OCI-LY7 (cell line): ENCODE results near the gene CASP10. TPM values are rescaled to one million over a fixed set of nuclear protein-coding genes. Genes with fewer than 3 reads are reported as not detected.

ENCODE experiments used
- BruUV-seq: library from RNA; stranded (reverse); fragments of 400-500 nt; replicated peaks from 2 replicates; lab custom pipeline; 2021; lab: Mats Ljungman, UMichigan
- CTCF ChIA-PET: fragments of 300-600 bp; sonication (Branson Sonifier 250); formaldehyde crosslinking; loops from one replicate; lab custom pipeline; 2022; ENCODE audit warnings: antibody characterized with exemption; ENCODE audit not compliant: unreplicated experiment; lab: Charles Lee
- POLR2A ChIA-PET: fragments of 300-600 bp; sonication (Branson Sonifier 250); formaldehyde crosslinking; loops from one replicate; lab custom pipeline; 2022; ENCODE audit warnings: antibody characterized with exemption; lab: Charles Lee
- DNase-seq: peaks from one replicate; pipeline ENCODE4 v3.0.0-alpha.2; 2015; ENCODE audit warnings: low spot score
- H2AFZ ChIP-seq: fragments of 200-600 bp; sonication (generic), shearing (Covaris generic); 2 replicates; pipeline ENCODE4 v1.6.1; 2014; ENCODE audit warnings: mild to moderate bottlenecking, antibody characterized with exemption, low read length, moderate library complexity
- H3K27ac ChIP-seq: fragments of 200-600 bp; sonication (generic); 2 replicates; pipeline ENCODE4 v1.5.1; 2014; ENCODE audit warnings: mixed run types, low read depth, mild to moderate bottlenecking, moderate library complexity, low read length, inconsistent platforms; ENCODE audit not compliant: poor library complexity, severe bottlenecking
- H3K36me3 ChIP-seq: fragments of 200-600 bp; sonication (generic); 2 replicates; pipeline ENCODE4 v1.6.1; 2014; ENCODE audit warnings: mild to moderate bottlenecking, antibody characterized with exemption, low read length, moderate library complexity, mixed read lengths; ENCODE audit not compliant: insufficient read depth
- H3K4me1 ChIP-seq: fragments of 200-600 bp; sonication (generic); 2 replicates; pipeline ENCODE4 v1.5.1; 2014; ENCODE audit warnings: mild to moderate bottlenecking, low read length; ENCODE audit not compliant: insufficient read depth, poor library complexity, severe bottlenecking
- H3K4me2 ChIP-seq: fragments of 200-600 bp; sonication (generic); 2 replicates; pipeline ENCODE4 v1.6.1; 2014; ENCODE audit warnings: mild to moderate bottlenecking, low read length
- H3K4me3 ChIP-seq: fragments of 200-600 bp; sonication (generic); 2 replicates; pipeline ENCODE4 v1.5.1; 2014; ENCODE audit warnings: mild to moderate bottlenecking, low read depth, low read length; ENCODE audit not compliant: poor library complexity, severe bottlenecking
- H3K79me2 ChIP-seq: fragments of 200-600 bp; sonication (generic); 2 replicates; pipeline ENCODE4 v1.6.1; 2016; ENCODE audit warnings: low read depth, mild to moderate bottlenecking, low read length, moderate library complexity, mixed read lengths; ENCODE audit not compliant: insufficient read depth
- H3K9me2 ChIP-seq: fragments of 200-600 bp; sonication (generic); 2 replicates; pipeline ENCODE4 v1.6.1; 2016; ENCODE audit warnings: mild to moderate bottlenecking, low read length, mixed read lengths; ENCODE audit not compliant: insufficient read depth
- H3K9me3 ChIP-seq: fragments of 200-600 bp; sonication (generic); 2 replicates; pipeline ENCODE4 v1.6.1; 2014; ENCODE audit warnings: mild to moderate bottlenecking, mixed run types, low read length, mixed read lengths
- H4K20me1 ChIP-seq: fragments of 200-600 bp; sonication (generic); 2 replicates; pipeline ENCODE4 v1.6.1; 2014; ENCODE audit warnings: mild to moderate bottlenecking, antibody characterized with exemption, low read length, moderate library complexity, mixed read lengths; ENCODE audit not compliant: insufficient read depth
- CTCF ChIP-seq: fragments of 200-600 bp; sonication (generic); conservative IDR thresholded peaks from 2 replicates; pipeline ENCODE4 v1.5.1; 2014; ENCODE audit warnings: mild to moderate bottlenecking, antibody characterized with exemption, low read length, moderate library complexity, mixed read lengths
- EZH2phosphoT487 ChIP-seq: fragments of 200-600 bp; sonication (generic); IDR thresholded peaks from 2 replicates; pipeline ENCODE4 v1.6.1; 2018; ENCODE audit warnings: low read depth, borderline replicate concordance, mild to moderate bottlenecking, mixed run types, antibody characterized with exemption, low read length, moderate library complexity, mixed read lengths
- intact Hi-C: fragments of 100-400 bp; cut with micrococcal nuclease; formaldehyde crosslinking; loops from one replicate; pipeline ENCODE4 v1.10.0; 2022; ENCODE audit not compliant: unreplicated experiment
- total RNA-seq, 2 experiments: library from RNA; depleted of rRNA in 1 of 2; stranded (reverse); fragments of >200 nt in 1 of 2; shearing (Covaris generic) in 1 of 2; gene quantifications; 2 replicates each; pipeline ENCODE4 v1.2.3, GENCODE V29; 2014 to 2022

Gene CASP10
- total RNA-seq, 2 experiments from 2014 or later, result 0.51 to 1.2 TPM

- ChIA-PET POLR2A (interaction anchor here (0.8 kb wide), 1 partner anchor 28 kb away, joined by 5 read pairs; no protein-coding TSS in a partner anchor), CTCF (no interaction called here)
- peaks cover 9% of the 10 kb centered on the region for H3K4me1 ChIP-seq
- no peaks in the 10 kb centered on the region for H3K79me2 ChIP-seq
- no peaks in the 10 kb centered on the region for H4K20me1 ChIP-seq
- H3K4me3 ChIP-seq, result no peak overlapping the region
- TF ChIP-seq CTCF (no peak), EZH2phosphoT487 (no peak)
- no peak overlapping the region for H3K27ac ChIP-seq
- H3K9me2 ChIP-seq, result no peaks in the 10 kb centered on the region
- H3K4me2 ChIP-seq, result 0 out of 2 replicates have a peak overlapping the region, but pooled peaks have one; percentile 31
- no TSS peak for BruUV-seq
- H3K9me3 ChIP-seq, result no peaks in the 10 kb centered on the region
- intact Hi-C loops, result no loop called here
- peaks cover 31% of the 10 kb centered on the region for H3K36me3 ChIP-seq
- no peak overlapping the region for H2AFZ ChIP-seq
- DNase-seq, result no peak
Measured at GRCh38 chr2:201151127-201151981, 31.6 kb upstream of the CASP10 start.

- Histone ChIP-seq H4K20me1 (no peaks in the 10 kb centered on the region), H3K36me3 (peaks cover 31% of the 10 kb centered on the region), H3K27ac (no peak overlapping the region), H3K79me2 (no peaks in the 10 kb centered on the region), H2AFZ (no peak overlapping the region), H3K4me3 (no peak overlapping the region), H3K9me3 (no peaks in the 10 kb centered on the region), H3K4me1 (peaks cover 17% of the 10 kb centered on the region), H3K4me2 (no peak overlapping the region), H3K9me2 (no peaks in the 10 kb centered on the region)
- no peak for DNase-seq
- POLR2A ChIA-PET, result no interaction called here
- intact Hi-C loops, result no loop called here
- TF ChIP-seq EZH2phosphoT487 (no peak), CTCF (no peak)
- BruUV-seq, result no TSS peak
- CTCF ChIA-PET, result no interaction called here
Measured at GRCh38 chr2:201152517-201152916, 30.4 kb upstream of the CASP10 start.
